Activated naive CD4-positive, alpha-beta T cell treated with anti-CD3 and anti-CD28 coated beads, Interleukin-2, amount 50 U/mL, for 24 hours (primary cell): ENCODE results near the gene CYP2W1.

ENCODE experiments used
- H3K27ac Mint-ChIP-seq: one replicate; pipeline ENCODE4 v1.8.0; 2021; ENCODE audit warnings: mild to moderate bottlenecking, mixed read lengths
- H3K27me3 Mint-ChIP-seq: one replicate; pipeline ENCODE4 v1.8.0; 2021; ENCODE audit warnings: mixed read lengths
- H3K36me3 Mint-ChIP-seq: one replicate; pipeline ENCODE4 v1.8.0; 2021; ENCODE audit warnings: mixed read lengths
- H3K4me1 Mint-ChIP-seq: one replicate; pipeline ENCODE4 v1.8.0; 2021; ENCODE audit warnings: mixed read lengths
- H3K4me3 Mint-ChIP-seq: one replicate; pipeline ENCODE4 v1.8.0; 2021; ENCODE audit warnings: mild to moderate bottlenecking, mixed read lengths
- H3K9me3 Mint-ChIP-seq: one replicate; pipeline ENCODE4 v1.8.0; 2021; ENCODE audit warnings: mixed read lengths

The CYP2W1 gene

DNA sequence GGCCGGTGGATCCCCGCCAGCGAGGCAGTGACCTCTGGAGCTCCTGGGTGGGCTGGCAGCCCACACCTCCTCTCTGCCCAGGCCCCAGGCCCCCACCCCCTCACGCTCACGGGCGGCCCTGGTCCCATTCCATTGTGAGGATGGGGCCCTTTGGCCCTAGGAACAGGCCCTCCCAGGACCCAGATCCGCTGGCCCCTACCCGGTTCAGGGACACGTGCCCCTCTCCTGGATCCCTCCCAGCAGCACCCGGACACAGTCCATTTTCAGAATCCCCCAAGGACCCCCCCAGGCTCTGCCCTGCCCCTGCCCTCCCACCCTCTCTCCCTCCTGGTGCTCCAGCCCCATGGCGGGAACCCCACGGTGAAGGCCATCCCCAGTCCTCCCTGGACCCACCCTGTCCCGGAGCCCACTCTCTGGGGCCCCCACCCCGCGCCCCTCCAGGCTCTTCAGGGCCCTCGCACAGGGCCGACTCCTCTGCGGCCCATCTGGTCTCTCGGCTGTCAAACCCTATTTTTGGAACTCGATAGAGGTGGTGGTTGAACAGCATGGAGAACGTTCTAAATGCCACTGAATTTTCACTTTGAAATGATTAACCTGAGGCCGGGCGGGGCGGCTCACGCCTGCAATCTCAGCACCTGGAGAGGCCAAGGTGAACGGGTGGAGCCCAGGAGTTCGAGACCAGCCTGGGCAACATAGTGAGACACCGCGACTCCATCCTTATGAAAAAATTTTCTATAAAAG, 36.6 kb upstream of the CYP2W1 start:
- Mint-ChIP-seq H3K27ac (no peak overlapping the region), H3K36me3 (no peaks in the 10 kb centered on the region), H3K4me1 (peaks cover 11% of the 10 kb centered on the region), H3K9me3 (no peaks in the 10 kb centered on the region), H3K4me3 (no peak overlapping the region), H3K27me3 (no peaks in the 10 kb centered on the region)

DNA sequence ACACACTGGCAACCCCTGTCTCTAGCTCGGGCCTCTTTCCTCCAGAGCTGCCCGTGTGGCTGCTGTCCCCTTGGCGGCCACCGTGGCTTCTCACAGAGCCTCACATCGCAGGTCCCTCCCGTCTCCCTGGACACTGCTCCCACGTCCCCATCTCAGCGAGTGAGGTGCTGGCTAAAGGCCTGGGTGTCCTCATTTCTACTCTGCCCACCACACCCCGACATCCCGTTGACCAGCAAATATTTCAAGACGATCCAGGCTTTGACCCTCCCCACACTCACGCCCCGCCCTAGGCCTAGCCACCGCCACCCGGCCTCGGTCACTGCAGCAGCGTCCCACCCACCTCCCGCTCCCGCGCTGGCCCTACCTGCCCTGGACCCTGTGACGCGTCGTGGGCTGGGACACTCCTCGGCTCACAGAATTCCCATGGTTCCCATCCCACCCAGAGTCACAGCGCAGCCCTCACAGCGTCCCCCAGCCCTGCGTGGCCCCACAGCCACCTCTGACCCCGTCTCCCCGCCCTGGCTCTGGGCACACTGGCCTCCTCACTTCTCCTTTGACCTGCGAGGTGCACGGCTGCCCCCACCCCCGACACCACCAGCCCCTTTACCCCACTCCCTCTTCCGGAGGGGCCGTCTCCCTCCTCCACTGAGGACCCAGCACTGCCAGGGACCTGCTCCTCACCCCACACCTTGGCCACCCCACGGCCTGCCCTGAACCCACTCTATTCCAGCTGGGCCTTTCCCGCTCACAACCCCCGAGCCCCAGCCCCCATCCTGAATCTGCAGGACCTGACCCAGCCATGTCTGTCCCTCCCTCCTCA, 35.4 kb upstream of the CYP2W1 start:
- Mint-ChIP-seq H3K4me1 (peaks cover 4% of the 10 kb centered on the region), H3K27ac (no peak overlapping the region), H3K4me3 (no peak overlapping the region), H3K9me3 (no peaks in the 10 kb centered on the region), H3K27me3 (no peaks in the 10 kb centered on the region), H3K36me3 (no peaks in the 10 kb centered on the region)

DNA sequence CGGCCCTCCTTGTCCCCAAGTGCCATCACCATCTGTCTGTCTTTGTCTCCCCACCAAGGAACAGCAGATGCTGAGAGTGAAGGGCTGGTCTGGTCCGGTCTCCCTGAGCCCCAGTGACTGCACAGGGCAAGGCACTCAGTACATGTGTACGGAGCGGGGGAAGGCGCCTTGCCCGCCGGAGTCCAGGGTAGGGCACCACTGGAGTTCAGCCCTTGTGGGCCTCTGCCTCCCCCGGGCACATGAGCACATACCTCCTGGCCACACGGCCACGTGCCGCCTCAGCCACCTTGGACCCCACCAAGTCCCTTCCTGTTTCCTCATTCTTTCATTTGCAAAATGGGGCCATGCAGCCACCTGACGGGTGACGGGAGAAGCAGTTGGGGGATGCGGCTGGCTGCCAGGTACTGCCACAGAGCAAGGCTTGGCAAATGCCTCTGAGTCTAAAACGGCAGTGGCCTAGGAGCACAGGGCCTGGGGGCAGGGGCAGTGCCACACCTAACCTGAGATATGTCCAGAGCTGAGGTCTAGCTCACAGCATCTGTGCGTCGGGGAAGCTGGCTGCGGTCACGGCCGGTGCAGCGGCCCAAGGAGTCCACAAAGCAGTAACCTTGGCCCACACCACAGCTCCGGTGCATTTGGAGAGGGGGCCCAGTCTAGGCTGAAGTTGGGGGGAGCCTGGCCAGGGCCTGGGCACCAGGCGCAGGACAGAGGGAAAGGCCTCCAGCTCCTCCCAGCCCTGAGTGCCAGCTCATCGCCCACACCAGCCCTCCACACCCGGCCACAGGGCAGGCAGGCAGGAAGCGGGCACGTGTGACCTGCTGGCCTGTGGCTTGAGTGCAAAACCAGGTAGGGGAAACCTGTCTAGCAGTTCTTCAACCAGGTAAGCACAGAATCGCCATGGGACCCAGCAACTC, 33.7 kb upstream of the CYP2W1 start:
- H3K4me1 Mint-ChIP-seq, result peaks cover 4% of the 10 kb centered on the region
- H3K9me3 Mint-ChIP-seq, result no peaks in the 10 kb centered on the region
- no peak overlapping the region for H3K27ac Mint-ChIP-seq
- no peaks in the 10 kb centered on the region for H3K27me3 Mint-ChIP-seq
- no peaks in the 10 kb centered on the region for H3K36me3 Mint-ChIP-seq
- H3K4me3 Mint-ChIP-seq, result no peak overlapping the region

DNA sequence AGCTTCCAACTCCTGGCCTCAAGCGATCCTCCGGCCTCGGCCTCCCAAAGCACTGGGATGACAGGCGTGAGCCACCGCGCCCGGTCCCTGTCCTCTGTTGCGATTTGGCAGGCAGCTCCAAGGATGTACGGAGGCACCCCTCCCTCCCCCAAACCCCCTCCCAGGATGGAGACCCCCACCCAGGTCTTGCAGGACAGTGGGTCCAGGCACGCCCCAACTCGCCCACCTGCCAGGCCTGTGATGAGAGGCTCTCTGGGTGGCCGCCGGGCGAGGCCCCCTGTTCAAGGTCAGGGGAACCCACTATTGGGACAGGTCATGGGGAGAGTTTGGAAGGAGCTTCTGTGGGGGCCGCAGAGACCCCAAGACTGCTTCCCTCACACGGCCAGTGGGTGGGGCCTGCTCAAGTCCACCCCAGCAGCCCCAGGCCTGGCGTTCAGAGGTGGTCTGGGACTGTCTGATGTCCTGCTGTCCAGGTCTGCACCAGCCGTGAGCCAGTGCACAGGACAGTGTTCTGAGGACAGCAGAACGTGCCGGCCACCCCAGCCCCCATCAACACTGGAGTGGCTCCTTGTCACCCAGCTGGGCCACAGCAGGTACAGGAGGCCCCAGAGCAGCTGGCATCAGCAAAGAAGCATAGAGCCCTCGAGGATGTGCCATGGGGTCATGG, 31.0 kb upstream of the CYP2W1 start:
- Mint-ChIP-seq H3K27ac (no peak overlapping the region), H3K27me3 (peaks cover 5% of the 10 kb centered on the region)

DNA sequence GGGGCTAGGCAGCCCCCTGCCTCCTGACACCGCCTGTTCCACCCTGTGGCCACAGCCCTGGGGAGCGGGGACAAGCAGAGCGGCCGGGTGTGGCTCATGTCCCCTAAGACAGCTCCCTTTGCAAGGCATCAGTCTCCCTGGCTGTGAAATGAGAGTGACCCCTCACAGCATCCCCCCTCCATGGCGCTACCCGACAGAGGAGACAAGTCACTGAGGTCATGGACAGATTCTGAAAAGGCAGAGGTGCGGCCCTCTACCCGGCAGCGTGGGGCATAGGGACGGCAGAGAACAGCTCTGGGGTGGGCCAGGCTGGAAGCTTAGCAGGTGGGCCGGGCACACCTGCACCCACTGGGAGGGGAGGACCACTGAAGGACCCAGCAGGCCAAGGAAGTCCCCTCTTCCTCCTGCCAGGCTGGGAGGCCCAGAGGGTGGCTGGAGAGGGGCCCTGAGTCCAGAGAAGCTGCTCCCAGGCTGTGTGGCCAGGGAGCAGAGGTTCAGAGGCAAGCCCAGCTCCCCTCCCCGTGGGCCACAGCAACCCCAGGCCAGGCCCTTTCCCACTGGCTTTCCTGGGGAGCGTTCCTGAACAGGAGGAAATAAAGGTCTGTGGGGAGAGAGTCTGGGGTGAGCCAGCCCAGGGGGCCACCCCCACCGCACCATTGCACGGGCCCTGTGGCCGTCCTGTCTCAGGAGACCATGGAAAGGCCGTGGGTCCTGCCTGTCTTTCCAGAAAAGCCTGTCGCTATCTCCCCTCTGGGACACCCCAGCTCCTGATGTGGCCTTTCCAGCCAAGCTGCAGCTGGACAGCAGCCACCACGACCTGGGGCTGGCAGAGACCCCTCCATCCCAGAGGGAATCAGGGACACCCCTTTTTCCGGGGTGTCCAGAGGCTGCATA, 30.2 kb upstream of the CYP2W1 start:
- peaks cover 4% of the 10 kb centered on the region for H3K4me1 Mint-ChIP-seq
- peaks cover 5% of the 10 kb centered on the region for H3K27me3 Mint-ChIP-seq
- H3K36me3 Mint-ChIP-seq, result no peaks in the 10 kb centered on the region
- peak overlapping the region; percentile 52 for H3K4me3 Mint-ChIP-seq
- no peak overlapping the region for H3K27ac Mint-ChIP-seq
- no peaks in the 10 kb centered on the region for H3K9me3 Mint-ChIP-seq

More for the DNA sequence above, 31.0 kb upstream of the CYP2W1 start:
- Mint-ChIP-seq H3K9me3 (no peaks in the 10 kb centered on the region), H3K36me3 (no peaks in the 10 kb centered on the region), H3K4me1 (peaks cover 4% of the 10 kb centered on the region), H3K4me3 (no peak overlapping the region)

DNA sequence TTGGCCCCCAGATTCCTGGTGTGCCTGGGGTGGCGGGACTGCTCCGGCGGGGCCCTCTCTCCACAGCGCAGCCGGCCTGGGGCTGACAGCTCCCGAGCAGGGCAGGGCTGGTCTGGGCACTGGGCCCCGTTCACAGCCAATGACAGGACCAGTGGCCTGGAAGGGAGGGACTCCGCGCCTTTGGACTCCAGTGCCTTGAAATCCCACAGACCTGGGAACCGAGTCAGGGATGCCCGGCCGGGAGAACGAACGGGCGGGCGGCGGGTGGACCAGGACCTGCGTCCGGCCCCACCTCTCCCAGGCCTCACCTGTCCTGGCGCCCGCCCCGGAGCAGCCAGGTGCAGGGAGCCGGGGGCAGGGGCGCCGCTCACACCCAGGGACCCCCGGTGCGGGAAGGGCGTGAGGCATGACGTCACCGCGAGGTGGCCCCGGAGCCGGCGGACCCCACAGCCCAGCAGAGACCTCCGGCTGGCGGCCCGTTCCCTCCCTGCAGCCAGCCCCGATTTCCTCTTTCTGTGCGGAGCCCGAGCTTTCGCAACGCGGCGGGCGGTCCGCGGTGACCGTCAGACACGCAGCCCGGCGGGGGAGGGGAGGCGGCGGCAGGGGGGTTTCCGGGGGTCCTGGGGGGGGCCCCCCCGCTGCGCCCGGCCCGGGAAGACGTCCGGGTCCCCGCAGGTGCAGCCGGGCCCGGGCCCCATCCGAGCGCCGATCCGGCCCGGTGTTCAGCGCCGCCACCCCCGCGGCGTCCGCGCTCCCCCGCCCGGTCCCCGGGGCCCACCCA, 29.2 kb upstream of the CYP2W1 start:
- Mint-ChIP-seq H3K9me3 (no peaks in the 10 kb centered on the region), H3K36me3 (no peaks in the 10 kb centered on the region), H3K27ac (no peak overlapping the region), H3K4me3 (no peak overlapping the region), H3K27me3 (peaks cover 5% of the 10 kb centered on the region), H3K4me1 (peaks cover 4% of the 10 kb centered on the region)

DNA sequence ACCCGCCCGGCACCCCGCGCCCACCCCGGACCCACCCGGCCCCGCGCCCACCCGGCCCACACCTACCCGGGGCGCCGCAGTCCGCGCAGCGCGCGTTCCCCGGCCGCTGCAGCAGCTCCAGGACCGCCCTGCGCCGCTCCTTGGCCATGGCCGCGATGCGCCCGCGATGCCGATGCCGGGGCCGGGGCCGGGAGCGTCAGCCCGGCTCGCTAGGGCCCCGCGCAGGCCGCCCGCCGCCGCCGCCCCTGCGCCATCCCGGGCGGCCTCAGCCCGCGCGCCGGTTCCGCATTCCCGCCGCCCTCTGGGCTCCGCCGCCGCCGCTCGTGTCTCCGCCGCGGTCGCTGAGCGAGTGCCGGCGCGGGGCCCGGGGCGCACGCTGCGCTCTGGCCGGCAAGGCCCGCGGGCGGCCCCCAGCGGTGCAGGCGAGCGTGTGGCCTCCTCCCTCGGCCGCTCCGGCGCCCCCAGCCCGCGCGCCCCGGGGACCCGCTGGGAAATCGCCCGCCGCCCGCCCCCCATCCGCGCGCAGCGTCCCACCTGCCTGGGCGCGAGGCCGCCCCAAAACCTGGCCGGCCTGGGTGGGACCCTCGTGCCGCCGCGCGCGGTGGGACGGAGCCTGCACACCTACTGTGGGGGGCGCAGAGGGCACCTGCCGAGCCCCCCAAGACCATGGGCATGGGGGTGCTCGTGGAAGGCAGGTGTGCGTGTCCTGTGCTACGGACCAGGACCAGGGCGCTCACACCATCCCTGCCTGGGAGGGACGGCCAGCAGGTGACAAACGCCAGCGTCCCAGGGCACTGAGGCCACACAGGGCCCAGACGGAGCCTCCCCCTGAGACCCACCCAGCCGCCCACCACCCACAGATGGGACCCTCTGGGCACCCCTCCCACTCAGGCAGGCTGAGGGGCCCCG, 28.4 kb upstream of the CYP2W1 start, which contains the start of gene ADAP1:
ADAP1 (minus strand) TSS at position 351 of the 909 bp plus-strand sequence; CDS start at position 148, 203 bp downstream.
- peak within 1 kb of the TSS; percentile 74 for H3K4me3 Mint-ChIP-seq
- H3K4me1 Mint-ChIP-seq, result peaks cover 4% of the 10 kb centered on the region
- no peak within 1 kb of the TSS for H3K27ac Mint-ChIP-seq
- no peaks in the 10 kb centered on the region for H3K36me3 Mint-ChIP-seq
- H3K27me3 Mint-ChIP-seq, result peaks cover 5% of the 10 kb centered on the region
- no peaks in the 10 kb centered on the region for H3K9me3 Mint-ChIP-seq

DNA sequence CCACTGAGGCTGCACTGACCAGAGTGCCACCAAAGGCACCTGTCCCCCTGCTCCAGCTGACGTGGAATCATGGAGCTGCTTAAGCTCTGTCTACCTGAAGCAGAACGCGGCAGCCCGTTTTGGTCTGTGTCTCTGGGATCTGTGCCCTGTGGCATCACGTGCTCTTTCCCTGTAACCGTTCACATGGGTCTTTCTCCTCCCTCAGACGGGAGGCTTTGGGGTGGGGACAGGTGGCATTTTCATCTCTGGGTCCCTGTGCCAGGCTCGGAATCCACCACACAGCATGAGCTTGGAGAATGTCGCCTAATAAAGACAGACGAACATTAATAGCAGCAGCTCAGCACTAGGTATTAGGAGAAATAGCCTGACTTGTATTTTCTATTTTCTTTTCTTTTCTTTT, 26.9 kb upstream of the CYP2W1 start:
- peaks cover 5% of the 10 kb centered on the region for H3K27me3 Mint-ChIP-seq
- H3K4me1 Mint-ChIP-seq, result no peaks in the 10 kb centered on the region
- no peaks in the 10 kb centered on the region for H3K36me3 Mint-ChIP-seq
- no peaks in the 10 kb centered on the region for H3K9me3 Mint-ChIP-seq
- H3K27ac Mint-ChIP-seq, result no peak overlapping the region
- H3K4me3 Mint-ChIP-seq, result peak overlapping the region; percentile 64

DNA sequence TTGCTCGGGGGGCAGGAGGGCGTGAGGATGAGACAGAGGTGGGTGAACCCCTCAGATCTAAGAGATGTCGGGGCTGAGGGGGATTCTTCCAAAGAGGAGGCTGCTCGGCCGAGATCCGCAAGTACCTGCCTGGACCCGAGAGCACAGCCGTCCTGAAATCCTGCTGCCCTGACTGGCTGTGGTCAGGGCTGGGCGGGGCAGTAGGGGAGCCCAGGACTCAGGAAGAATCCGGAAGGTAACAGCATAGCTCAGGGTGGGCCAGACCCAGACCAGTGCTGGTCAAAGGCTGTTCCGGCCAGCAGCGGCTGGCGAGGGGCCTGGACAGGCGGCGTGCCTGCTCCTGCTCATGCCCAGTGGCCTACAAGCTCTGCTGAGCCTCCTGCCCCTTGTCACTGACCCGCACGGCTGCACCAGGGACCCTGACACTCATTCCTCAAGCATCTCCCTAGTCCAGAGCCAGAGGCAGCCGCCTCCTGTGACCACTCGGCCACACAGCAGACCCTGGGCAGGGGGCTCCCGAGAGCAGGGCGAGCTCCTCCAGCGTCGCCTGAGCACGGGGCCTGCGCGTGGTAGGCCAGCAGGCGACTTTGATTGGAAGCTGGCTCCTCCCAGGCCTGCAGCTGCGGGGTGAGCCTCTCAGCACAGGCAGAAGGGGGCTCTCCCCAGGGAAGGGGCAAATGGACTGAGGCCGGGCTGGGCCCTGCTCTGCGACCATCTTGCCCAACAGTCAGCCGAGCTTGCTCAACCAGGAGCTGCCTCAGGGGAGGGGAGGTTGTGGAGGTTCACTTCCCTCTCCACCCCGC, 25.4 kb upstream of the CYP2W1 start:
- peaks cover 5% of the 10 kb centered on the region for H3K27me3 Mint-ChIP-seq

DNA sequence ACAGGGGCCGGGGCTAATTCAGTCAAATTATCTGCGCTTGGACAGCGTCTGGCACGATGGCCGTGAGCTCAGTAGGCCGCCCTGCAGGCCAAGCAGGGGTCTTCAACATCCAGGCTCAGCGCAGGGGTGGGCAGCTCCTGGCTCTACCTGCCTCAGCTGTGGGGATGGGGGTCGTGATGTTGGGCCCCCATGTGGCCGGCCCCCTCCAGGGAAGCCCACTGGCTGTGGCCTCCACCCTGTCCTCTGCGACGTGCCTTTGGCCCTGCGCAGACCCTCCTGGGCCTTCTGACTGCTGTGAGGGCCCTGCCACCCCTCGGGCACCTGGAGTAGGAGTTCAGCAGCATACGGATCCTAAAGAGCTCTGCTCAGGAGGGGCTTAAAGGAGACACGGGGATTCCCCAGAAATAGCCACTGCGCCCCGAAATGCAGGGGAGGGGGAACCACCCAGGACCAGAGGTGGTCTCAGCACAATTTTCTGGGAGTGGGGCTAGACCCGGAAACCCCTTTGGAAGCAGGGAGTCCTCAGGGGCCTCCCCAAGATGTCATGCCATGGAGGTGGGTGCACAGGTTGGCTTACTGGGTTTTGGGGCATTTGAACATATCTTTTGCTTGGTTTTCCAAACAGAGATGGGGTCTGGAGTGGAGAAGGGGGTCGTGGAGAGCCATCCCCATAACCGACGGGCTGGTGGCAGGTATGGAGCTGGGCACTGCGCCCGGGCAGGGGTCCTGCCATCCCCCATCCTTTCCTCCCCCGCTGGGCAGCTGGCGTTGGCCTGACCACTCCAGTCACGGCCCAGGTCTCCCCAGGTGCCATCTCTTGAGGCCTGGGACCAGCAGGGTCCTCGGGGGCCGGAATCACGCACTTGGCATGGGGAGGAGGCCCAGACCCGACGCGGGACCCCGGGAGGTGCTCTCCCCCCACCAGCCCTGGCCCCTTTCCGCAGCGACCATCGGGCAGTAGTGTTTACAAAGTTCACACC, 24.5 kb upstream of the CYP2W1 start:
- Mint-ChIP-seq H3K4me3 (no peak overlapping the region), H3K27me3 (peaks cover 5% of the 10 kb centered on the region), H3K4me1 (peaks cover 1% of the 10 kb centered on the region), H3K9me3 (no peaks in the 10 kb centered on the region), H3K27ac (no peak overlapping the region), H3K36me3 (no peaks in the 10 kb centered on the region)

More for the DNA sequence above, 25.4 kb upstream of the CYP2W1 start:
- Mint-ChIP-seq H3K9me3 (no peaks in the 10 kb centered on the region), H3K27ac (no peak overlapping the region), H3K4me1 (no peaks in the 10 kb centered on the region), H3K36me3 (no peaks in the 10 kb centered on the region), H3K4me3 (no peak overlapping the region)

DNA sequence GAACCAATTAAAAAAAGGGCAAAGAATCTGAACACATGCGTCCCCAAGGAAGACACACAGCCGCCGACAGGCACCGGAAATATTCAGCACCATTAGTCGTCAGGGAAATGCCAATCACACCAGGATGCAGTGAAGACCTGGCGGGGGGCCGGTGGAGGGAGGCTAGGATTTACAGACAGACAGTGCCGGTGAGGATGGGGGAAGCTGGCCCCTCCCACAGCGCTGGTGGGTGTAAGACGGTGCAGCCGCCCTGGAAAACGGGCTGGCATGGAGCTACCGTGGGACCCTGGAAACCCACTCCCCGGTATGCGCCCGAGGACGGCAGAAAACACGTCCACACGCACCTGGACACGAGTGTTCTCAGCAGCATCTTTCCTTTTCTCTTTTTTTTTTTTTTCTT, 23.7 kb upstream of the CYP2W1 start:
- Mint-ChIP-seq H3K27ac (no peak overlapping the region), H3K36me3 (no peaks in the 10 kb centered on the region), H3K4me1 (peaks cover 4% of the 10 kb centered on the region), H3K4me3 (no peak overlapping the region), H3K27me3 (peaks cover 5% of the 10 kb centered on the region), H3K9me3 (no peaks in the 10 kb centered on the region)
